PC-9 (cell line): Measurements from ENCODE around the gene AK8.

Experiments
- CTCF ChIP-seq: fragments of 200-600 bp; sonication (generic); conservative IDR thresholded peaks from 2 replicates; pipeline ENCODE4 v1.6.1; 2017; ENCODE audit warnings: mixed run types, antibody characterized with exemption, mild to moderate bottlenecking, moderate library complexity
- EZH2 ChIP-seq: fragments of 200-600 bp; sonication (generic); IDR thresholded peaks from 2 replicates; pipeline ENCODE4 v1.8.0; 2017; ENCODE audit warnings: antibody characterized with exemption, low read depth

GRCh38 chr9:132729235-132729890 lies 148.7 kb downstream of the AK8 start:
- no peak for TF ChIP-seq CTCF
- TF ChIP-seq EZH2: no peak
